Islet of Langerhans (tissue), 1 donor: ENCODE measurements around the gene DCDC2.
"Not testable (repeated sequence)": the region's sequence is repeated elsewhere in the genome, so short reads cannot be mapped to it uniquely, and the experiment has no call there.

Source experiments
- FAIRE-seq: peaks from one replicate; lab custom pipeline; 2011; peaks lifted over from hg19 to GRCh38; lab: Jason Lieb, UNC

DCDC2 gene

GRCh38 chr6:24357336-24358218, at the start of gene DCDC2:
Gene DCDC2 (minus strand): TSS chr6:24358059. CDS start chr6:24357750, 309 bp downstream.
- FAIRE-seq = peak; percentile 24

DNA sequence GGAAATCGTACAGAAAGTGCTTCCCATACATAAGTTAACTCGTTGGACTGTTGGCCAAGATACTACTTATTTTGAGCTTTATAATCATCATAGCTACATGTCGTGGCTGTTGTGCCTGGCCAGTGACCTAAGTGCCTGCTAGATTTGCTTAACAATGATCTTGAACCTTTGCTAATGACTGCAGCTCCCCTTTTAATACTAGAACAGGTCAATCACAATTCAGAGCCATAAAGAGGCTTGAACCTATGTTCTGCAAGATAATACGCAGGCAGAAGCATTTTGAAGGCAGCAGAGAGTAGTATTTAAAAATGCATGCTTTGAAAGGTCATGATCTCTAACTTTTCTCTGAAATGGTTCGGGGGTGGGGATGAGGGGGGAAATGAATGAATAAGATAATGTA, 47.4 kb upstream of the DCDC2 start:
- no peak for FAIRE-seq

- no peak for FAIRE-seq
Observed at GRCh38 chr6:24403501-24403824, 45.6 kb upstream of the DCDC2 start.

GRCh38 chr6:24402697-24403500, 45.0 kb upstream of the DCDC2 start, which contains the start of gene MRS2:
Gene MRS2 (plus strand): TSS chr6:24402936. CDS start chr6:24403047, 111 bp downstream.
- no peak for FAIRE-seq

DNA sequence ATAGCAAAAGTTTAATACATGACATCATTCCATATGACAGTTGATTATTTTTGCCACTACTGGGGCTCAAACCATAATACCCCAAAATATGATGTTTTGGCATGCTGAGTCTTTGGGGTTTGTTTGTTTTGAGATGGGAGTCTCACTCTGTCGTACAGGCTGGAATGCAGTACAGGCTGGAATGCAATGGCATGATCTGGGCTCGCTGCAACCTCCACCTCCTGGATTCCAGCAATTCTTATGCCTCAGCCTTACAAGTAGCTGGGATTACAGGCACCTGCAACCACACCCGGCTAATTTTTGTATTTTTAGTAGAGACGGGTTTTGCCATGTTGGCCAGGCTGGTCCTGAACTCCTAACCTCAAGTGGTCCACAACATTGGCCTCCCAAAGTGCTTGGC, 43.6 kb upstream of the DCDC2 start:
- no peak for FAIRE-seq

DNA sequence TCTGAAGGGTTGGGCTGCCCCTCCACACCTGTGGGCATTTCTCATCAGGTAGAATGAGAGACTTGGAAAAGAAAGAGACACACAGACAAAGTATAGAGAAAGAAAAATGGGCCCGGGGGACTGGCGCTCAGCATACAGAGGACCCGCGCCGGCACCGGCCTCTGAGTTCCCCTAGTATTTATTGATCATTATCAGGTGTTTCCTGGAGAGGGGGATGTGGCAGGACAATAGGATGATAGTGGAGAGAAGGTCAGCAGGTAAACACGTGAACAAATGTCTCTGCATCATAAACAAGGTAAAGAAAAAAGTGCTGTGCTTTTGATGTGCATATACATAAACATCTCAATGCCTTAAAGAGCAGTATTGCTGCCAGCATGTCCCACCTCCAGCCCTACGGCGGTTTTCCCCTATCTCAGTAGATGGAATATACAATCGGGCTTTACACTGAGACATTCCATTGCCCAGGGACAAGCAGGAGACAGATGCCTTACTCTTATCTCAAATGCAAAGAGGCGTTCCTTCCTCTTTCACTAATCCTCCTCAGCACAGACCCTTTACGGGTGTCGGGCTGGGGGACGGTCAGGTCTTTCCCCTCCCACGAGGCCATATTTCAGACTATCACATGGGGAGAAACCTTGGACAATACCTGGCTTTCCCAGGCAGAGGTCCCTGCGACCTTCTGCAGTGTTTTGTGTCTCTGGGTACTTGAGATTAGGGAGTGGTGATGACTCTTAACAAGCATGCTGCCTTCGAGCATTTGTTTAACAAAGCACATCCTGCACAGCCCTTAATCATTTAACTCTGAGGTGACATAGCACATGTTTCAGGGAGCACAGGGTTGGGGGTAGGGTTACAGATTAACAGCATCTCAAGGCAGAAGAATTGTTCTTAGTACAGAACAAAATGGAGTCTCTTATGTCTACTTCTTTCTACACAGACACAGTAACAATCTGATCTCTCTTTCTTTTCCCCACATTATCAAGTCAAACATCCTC, 42.5 kb upstream of the DCDC2 start:
- FAIRE-seq = not testable (repeated sequence)

DNA sequence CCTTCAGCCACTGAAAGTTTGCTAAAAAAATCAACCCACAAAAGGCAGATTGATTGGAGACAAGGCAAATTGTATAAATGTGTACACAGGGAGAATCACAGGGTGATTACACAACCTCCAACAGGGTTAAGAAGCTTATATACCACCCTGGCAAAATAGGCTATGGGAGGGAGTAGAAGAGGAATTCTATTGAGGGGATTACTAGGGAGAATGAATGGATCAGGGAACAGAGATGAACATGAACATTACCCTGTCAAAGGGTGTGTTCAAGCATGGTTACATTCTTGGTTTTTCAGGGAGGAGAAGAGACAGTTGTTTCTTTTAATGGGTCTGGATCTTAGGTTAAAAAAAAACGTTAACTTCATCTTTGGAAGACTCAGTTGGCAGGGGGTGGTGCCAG, 39.8 kb upstream of the DCDC2 start:
- no peak for FAIRE-seq

- FAIRE-seq = no peak
Observed at GRCh38 chr6:24396824-24397223, 39.0 kb upstream of the DCDC2 start.

DNA sequence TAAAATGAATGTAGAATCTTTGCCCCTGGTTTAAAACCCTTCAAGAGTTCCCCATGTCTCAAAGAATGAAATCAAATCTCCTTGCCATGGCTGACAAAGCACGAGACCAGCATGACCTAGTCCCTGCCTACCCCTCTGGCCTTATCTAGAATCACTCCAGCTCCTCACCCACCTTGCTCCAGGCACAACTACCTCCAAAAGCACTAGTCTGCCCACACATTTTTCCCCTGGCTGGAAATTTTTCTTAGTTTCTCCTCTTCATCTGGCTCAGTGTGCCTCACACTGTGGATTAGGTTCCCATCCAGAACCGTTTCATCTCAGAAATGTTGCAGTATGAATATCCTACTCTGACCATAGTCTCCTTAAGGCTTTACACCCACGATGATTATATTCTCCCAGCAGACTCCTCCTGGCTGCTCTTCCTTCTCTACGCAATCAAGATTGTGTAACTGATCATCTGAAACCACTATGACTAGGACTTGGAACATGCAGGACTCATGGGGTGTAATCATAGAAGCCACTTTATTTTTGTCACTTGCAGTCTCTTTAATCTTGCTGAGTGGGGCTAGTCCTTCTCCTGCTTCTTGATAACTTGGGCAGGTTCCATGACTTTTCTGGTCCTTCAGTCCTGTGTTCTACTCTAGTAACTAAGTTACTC, 37.0 kb upstream of the DCDC2 start:
- FAIRE-seq = no peak

DNA sequence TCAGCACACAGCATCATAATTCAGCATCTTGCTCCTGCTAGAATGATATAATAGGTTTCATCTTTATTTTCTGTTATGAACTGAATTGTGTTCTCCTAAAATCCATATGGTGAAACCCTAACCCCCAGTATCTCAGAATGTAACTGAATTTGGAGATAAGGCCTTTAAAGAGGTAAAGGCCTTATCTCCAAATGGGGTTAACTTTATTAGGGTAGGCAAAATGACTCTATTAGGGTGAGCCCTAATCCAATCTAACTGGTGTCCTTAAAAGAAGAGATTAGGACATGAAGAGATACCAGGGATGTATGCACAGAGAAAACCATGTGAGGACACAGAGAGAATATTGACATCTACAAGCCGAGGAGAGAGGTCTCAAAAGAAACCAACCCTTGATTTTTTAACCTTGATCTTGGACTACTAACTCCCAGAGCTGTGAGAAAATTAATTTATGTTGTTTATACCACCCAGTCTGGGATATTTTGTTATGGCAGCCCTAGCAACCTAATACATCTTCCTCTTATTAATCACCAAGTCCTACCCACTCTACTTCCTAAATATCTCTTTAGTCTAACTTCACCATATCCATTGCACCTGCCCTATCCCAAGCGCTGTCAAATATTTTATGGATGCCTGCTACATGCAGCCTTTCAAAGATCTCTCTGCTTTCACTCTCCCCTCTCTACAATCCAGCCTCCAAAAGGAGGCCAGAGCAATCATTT, 36.4 kb upstream of the DCDC2 start:
- FAIRE-seq = no peak

- no peak for FAIRE-seq
Observed at GRCh38 chr6:24391756-24392405, 34.0 kb upstream of the DCDC2 start.

DNA sequence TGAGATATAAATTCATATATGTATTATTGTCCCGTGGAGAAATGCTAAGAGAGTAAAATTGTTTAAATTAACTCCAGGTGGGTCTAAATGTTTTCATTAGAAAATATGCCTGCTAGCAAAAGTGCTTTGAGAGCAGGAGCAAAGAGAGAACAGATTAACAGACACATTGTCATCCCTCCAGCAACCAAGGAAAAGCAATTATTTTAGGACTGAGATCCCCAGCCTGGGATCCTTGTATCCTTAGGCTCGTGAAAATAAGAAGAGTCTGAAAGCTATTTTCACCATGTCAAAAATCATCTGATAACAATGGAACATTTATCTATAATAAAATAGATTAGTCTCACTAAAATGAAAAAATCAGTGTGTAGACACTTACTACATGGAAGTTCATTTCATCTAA, 33.3 kb upstream of the DCDC2 start:
- no peak for FAIRE-seq

DNA sequence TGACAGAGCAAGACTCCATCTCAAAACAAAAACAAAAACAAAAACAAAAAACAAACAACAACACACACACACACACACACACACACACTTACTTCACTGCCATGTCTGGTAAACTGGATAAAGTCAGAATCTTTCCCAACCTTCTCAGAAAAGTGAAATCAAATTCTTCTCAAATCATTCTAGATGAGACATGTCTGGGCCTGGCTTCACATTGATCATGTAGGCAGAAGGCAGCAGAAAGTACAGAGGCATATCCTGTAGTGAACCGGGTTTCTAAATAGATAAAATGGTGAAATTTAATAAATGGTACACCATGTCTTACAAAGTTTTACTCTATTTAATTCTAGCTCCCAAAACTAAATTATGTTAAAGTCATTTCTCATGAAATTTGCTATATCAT, 30.0 kb upstream of the DCDC2 start:
- no peak for FAIRE-seq

GRCh38 chr6:24385536-24386269, 27.8 kb upstream of the DCDC2 start:
- no peak for FAIRE-seq

- not testable (repeated sequence) for FAIRE-seq
Observed at GRCh38 chr6:24384369-24385130, 26.7 kb upstream of the DCDC2 start.

- FAIRE-seq = not testable (repeated sequence)
Observed at GRCh38 chr6:24382891-24383494, 25.1 kb upstream of the DCDC2 start.

GRCh38 chr6:24382220-24382540, 24.3 kb upstream of the DCDC2 start:
- no peak for FAIRE-seq

DNA sequence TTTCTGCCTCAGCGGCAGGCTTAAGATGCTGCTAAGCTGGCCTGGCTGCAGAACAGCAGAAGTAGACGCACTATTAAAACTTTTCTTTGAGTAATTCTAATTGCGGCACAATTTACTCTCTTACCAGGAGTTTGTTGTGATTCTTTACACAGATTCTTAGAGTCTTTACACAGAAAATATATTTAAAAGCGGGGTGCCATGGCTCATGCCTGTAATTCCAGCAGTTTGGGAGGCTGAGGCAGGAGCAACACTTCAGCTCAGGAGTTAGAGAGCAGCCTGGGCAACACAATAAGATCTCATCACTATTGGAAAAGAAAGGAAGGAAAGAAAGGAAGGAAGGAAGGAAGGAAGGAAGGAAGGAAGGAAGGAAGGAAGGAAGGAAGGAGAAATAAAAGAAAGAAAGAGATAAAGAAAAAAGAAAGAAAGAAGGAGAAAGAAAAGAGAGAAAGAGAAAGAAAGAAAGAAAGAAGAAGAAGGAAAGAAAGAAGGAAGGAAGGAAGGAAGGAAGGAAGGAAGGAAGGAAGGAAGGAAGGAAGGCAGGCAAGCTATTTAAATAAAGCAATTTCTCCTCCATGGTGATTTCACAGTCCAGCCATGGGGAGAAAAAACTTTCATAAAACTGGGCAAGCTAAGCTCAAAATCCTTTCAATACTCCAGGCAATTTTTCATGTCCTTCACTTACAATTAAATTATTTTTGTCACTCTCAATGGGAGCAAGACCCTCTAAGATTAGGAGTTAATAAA, 23.8 kb upstream of the DCDC2 start:
- no peak for FAIRE-seq
